Endothelial cell of umbilical vein (primary cell): Measurements from ENCODE around the gene FAM3D. TPM values are rescaled to one million over a fixed set of nuclear protein-coding genes. Genes with fewer than 3 reads are reported as not detected.

ENCODE experiments used
- BruUV-seq: library from RNA; stranded (reverse); fragments of 400-500 nt; replicated peaks from 2 replicates; lab custom pipeline; 2021; lab: Mats Ljungman, UMichigan
- CTCF ChIA-PET: fragments of 300-600, 350-600 bp; sonication (Branson Sonifier 250); formaldehyde crosslinking; loops from one replicate; lab custom pipeline; 2021; ENCODE audit warnings: antibody characterized with exemption, inconsistent platforms; lab: Charles Lee
- POLR2A ChIA-PET: fragments of 300-600, 350-600 bp; sonication (Branson Sonifier 250); formaldehyde crosslinking; loops from one replicate; lab custom pipeline; 2021; ENCODE audit warnings: antibody characterized with exemption, inconsistent platforms; lab: Charles Lee
- DNase-seq: peaks from one replicate; pipeline ENCODE4 v3.0.0-alpha.2; 2011; ENCODE audit warnings: low read depth, low spot score
- FAIRE-seq: peaks from 2 replicates; lab custom pipeline; 2011; peaks lifted over from hg19 to GRCh38; lab: Jason Lieb, UNC
- H2AFZ ChIP-seq: 2 replicates; pipeline ENCODE4 v1.6.0; 2012; ENCODE audit warnings: low read depth, low read length, control low read depth, inconsistent platforms
- H3K27ac ChIP-seq: 2 replicates; pipeline ENCODE4 v1.5.1; 2011; ENCODE audit warnings: low read depth, mild to moderate bottlenecking, control low read depth, low read length, moderate library complexity; ENCODE audit not compliant: insufficient read depth
- H3K27me3 ChIP-seq, 2 experiments: 2 replicates each; pipeline versions ENCODE4 v1.6.0 to v1.6.1; 2011; ENCODE audit warnings: low read length in 2 of 2, mixed read lengths in 1 of 2; ENCODE audit not compliant: control insufficient read depth in 2 of 2, insufficient read depth in 2 of 2
- H3K36me3 ChIP-seq, 2 experiments: 2 replicates in 1 of 2; 3 replicates in 1 of 2; pipeline ENCODE4 v1.5.1; 2011; ENCODE audit warnings: low read length in 2 of 2, mild to moderate bottlenecking in 1 of 2, moderate library complexity in 1 of 2; ENCODE audit not compliant: control insufficient read depth in 2 of 2, insufficient read depth in 2 of 2; ENCODE audit errors: extremely low read depth in 1 of 2
- H3K4me1 ChIP-seq: 3 replicates; pipeline ENCODE4 v1.5.1; 2011; ENCODE audit warnings: mild to moderate bottlenecking, low read length; ENCODE audit not compliant: control insufficient read depth, insufficient read depth; ENCODE audit errors: extremely low read depth
- H3K4me2 ChIP-seq: 2 replicates; pipeline ENCODE4 v1.6.1; 2011; ENCODE audit warnings: low read length, control low read depth, mixed read lengths; ENCODE audit not compliant: insufficient read depth
- H3K4me3 ChIP-seq, 3 experiments: fragments of 200-600 bp in 1 of 3; sonication (generic), shearing (Covaris generic) in 1 of 3; replicated peaks in 1 of 3; 2 replicates each; pipeline ENCODE4 v1.5.1; 2011 to 2016; ENCODE audit warnings: control low read depth in 3 of 3, low read length in 3 of 3, mild to moderate bottlenecking in 2 of 3, inconsistent platforms in 1 of 3, low read depth in 1 of 3, moderate library complexity in 1 of 3; ENCODE audit not compliant: insufficient read depth in 1 of 3
- H3K79me2 ChIP-seq: 2 replicates; pipeline ENCODE4 v1.6.0; 2012; ENCODE audit warnings: low read length, inconsistent platforms; ENCODE audit not compliant: control insufficient read depth, insufficient read depth
- H3K9ac ChIP-seq: replicated peaks from 2 replicates; pipeline ENCODE3; 2011; ENCODE audit warnings: low read length, control low read depth; ENCODE audit not compliant: insufficient read depth; ENCODE audit errors: extremely low read depth
- H3K9me1 ChIP-seq: replicated peaks from 3 replicates; pipeline ENCODE4 v1.6.0; 2011; ENCODE audit warnings: mild to moderate bottlenecking, low read length; ENCODE audit not compliant: control insufficient read depth, insufficient read depth; ENCODE audit errors: extremely low read depth
- H3K9me3 ChIP-seq: replicated peaks from 2 replicates; pipeline ENCODE4 v1.5.1; 2012; ENCODE audit warnings: low read length, inconsistent platforms; ENCODE audit not compliant: control insufficient read depth, insufficient read depth
- H4K20me1 ChIP-seq: replicated peaks from 2 replicates; pipeline ENCODE3; 2011; ENCODE audit warnings: mild to moderate bottlenecking, low read length; ENCODE audit not compliant: control insufficient read depth, insufficient read depth; ENCODE audit errors: extremely low read depth
- CTCF ChIP-seq, 2 donors: IDR thresholded peaks; 1 replicate in 1 of 2; 2 replicates in 1 of 2; pipeline ENCODE4 v1.5.1; 2011; ENCODE audit warnings: low read length in 2 of 2, mild to moderate bottlenecking in 2 of 2, moderate library complexity in 2 of 2, control low read depth in 1 of 2, inconsistent platforms in 1 of 2, low read depth in 1 of 2; ENCODE audit not compliant: insufficient read depth in 1 of 2; ENCODE audit errors: extremely low read depth in 1 of 2
- EZH2 ChIP-seq: IDR thresholded peaks from 2 replicates; pipeline ENCODE4 v1.6.1; 2012; ENCODE audit warnings: borderline replicate concordance, low read depth, mild to moderate bottlenecking, moderate library complexity, low read length, inconsistent platforms; ENCODE audit not compliant: severe bottlenecking
- FOS ChIP-seq: IDR thresholded peaks from 2 replicates; pipeline ENCODE4 v1.6.1; 2011; ENCODE audit warnings: mild to moderate bottlenecking, low read length, moderate library complexity, borderline replicate concordance; ENCODE audit not compliant: insufficient read depth
- GATA2 ChIP-seq: IDR thresholded peaks from 2 replicates; pipeline ENCODE4 v1.7.0; 2011; ENCODE audit warnings: low read depth, mild to moderate bottlenecking, moderate library complexity, mixed read lengths, low read length; ENCODE audit not compliant: insufficient read length, insufficient read depth
- JUN ChIP-seq: IDR thresholded peaks from 2 replicates; pipeline ENCODE4 v1.6.1; 2011; ENCODE audit warnings: borderline replicate concordance, low read depth; ENCODE audit not compliant: insufficient read length, insufficient read depth
- MAX ChIP-seq: IDR thresholded peaks from 2 replicates; pipeline ENCODE4 v1.6.1; 2011; ENCODE audit not compliant: insufficient read depth, insufficient read length
- MYC ChIP-seq: IDR thresholded peaks from one replicate; pipeline ENCODE4 v1.6.1; 2011; ENCODE audit warnings: mild to moderate bottlenecking, low read depth, low read length
- POLR2A ChIP-seq: IDR thresholded peaks from 2 replicates; pipeline ENCODE4 v1.6.1; 2012; ENCODE audit warnings: low read depth, mild to moderate bottlenecking, control low read depth, low read length
- POLR2AphosphoS5 ChIP-seq: IDR thresholded peaks from 2 replicates; pipeline ENCODE4 v1.6.1; 2012; ENCODE audit warnings: low read depth, mild to moderate bottlenecking, control low read depth, low read length, moderate library complexity; ENCODE audit not compliant: insufficient read depth
- dilution Hi-C: fragments of 300-500 bp; cut with MboI; formaldehyde crosslinking; loops from one replicate; pipeline ENCODE4 v1.15.0; 2019; ENCODE audit warnings: low sequenced_read_pairs; ENCODE audit not compliant: extremely low pct_ligation_motif_present
- intact Hi-C: fragments of 100-400 bp; cut with micrococcal nuclease; formaldehyde crosslinking; loops from one replicate; pipeline ENCODE4 v1.10.0; 2022
- polyA plus RNA-seq, 4 experiments: library from polyadenylated mRNA; depleted of rRNA in 3 of 4; stranded (reverse) in 3 of 4; unstranded in 1 of 4; fragments of >200 nt; gene quantifications; 2 replicates each; pipeline versions ENCODE4 v1.2.1 to v1.2.3, GENCODE V29; 2011 to 2012; ENCODE audit warnings: missing spikeins in 1 of 4
- total RNA-seq: library from RNA; stranded (reverse); gene quantifications from 2 replicates; pipeline ENCODE4 v1.2.3, GENCODE V29; 2021

The FAM3D gene
- total and polyA plus RNA-seq, 2 donors (not counting 3 experiments of a cell fraction or from before 2014, with no cell fraction given), result 0.12 TPM; not detected in 1

GRCh38 chr3:58603606-58604005 lies 63.0 kb downstream of the FAM3D start:
- Histone ChIP-seq H3K4me2 (no peak overlapping the region), H3K36me3 (no peaks in the 10 kb centered on the region), H3K79me2 (no peaks in the 10 kb centered on the region), H2AFZ (no peak overlapping the region), H3K4me1 (no peaks in the 10 kb centered on the region), H4K20me1 (no peaks in the 10 kb centered on the region), H3K27ac (no peak overlapping the region), H3K9me3 (no peaks in the 10 kb centered on the region), H3K4me3 (no peak overlapping the region), H3K9me1 (no peaks in the 10 kb centered on the region), H3K9ac (no peak overlapping the region), H3K27me3 (peaks cover 11 to 36% of the 10 kb centered on the region in 2 experiments)
- dilution Hi-C loops, result no loop called here
- ChIA-PET CTCF (interaction anchor here (0.9 to 1.3 kb wide), 5 partner anchors 9 to 35 kb away, joined by 3 to 7 read pairs (median 3); no protein-coding TSS in a partner anchor), POLR2A (no interaction called here)
- FAIRE-seq, result no peak
- no TSS peak for BruUV-seq
- intact Hi-C loops, result no loop called here
- no peak for DNase-seq
- TF ChIP-seq FOS, result no peak

- no peaks in the 10 kb centered on the region for H4K20me1 ChIP-seq
- ChIA-PET CTCF (interaction anchor here (0.9 to 1.7 kb wide), 4 partner anchors 13 to 33 kb away, joined by 3 to 5 read pairs (median 4); no protein-coding TSS in a partner anchor), POLR2A (no interaction called here)
- TF ChIP-seq FOS (no peak), MAX (no peak), JUN (no peak), MYC (no peak), EZH2 (no peak), POLR2A (no peak), CTCF (IDR thresholded peaks at IDR 0.05; ENCODE audit: extremely low read depth in 1 of 2, insufficient read depth in 1 of 2, low read depth in 1 of 2, low read length in 2 of 2) (no peak), GATA2 (no peak), POLR2AphosphoS5 (no peak)
- H3K4me3 ChIP-seq, result no peak overlapping the region
- no peak overlapping the region for H2AFZ ChIP-seq
- H3K4me1 ChIP-seq, result no peaks in the 10 kb centered on the region
- H3K36me3 ChIP-seq, result no peaks in the 10 kb centered on the region
- intact Hi-C loops, result no loop called here
- dilution Hi-C loops, result no loop called here
- H3K79me2 ChIP-seq, result no peaks in the 10 kb centered on the region
- BruUV-seq, result no TSS peak
- no peak overlapping the region for H3K4me2 ChIP-seq
- no peak for FAIRE-seq
- peaks cover 2 to 16% of the 10 kb centered on the region in 2 experiments for H3K27me3 ChIP-seq
- no peaks in the 10 kb centered on the region for H3K9me3 ChIP-seq
- H3K27ac ChIP-seq, result no peak overlapping the region
- no peak overlapping the region for H3K9ac ChIP-seq
- no peaks in the 10 kb centered on the region for H3K9me1 ChIP-seq
- no peak for DNase-seq
These were observed 68.7 kb downstream of the FAM3D start for GRCh38 chr3:58597770-58598310.
